Esophagus mucosa (tissue), 1 donor: ENCODE measurements around the gene POU5F1. TPM values are rescaled to one million over a fixed set of nuclear protein-coding genes. Genes with fewer than 3 reads are reported as not detected.

ENCODE experiments used
- total RNA-seq: library from RNA; stranded (reverse); gene quantifications from one replicate; pipeline ENCODE4 v1.2.4, GENCODE V29; 2023
- donor health status: DM: yes; HTN: yes; CAD: no.

POU5F1 gene
- total RNA-seq, 1 donor from 2014 or later, result 0.40 TPM

Other genes with a start within 250 kb of the POU5F1 start
- gene SFTA2, start 238.5 kb downstream of the POU5F1 start, total RNA-seq, result 9.0 TPM
- gene MUCL3, start 229.7 kb downstream of the POU5F1 start, total RNA-seq, result 1.00 TPM
- 721 TPM for gene MUC21, start 187.0 kb downstream of the POU5F1 start, total RNA-seq
- 0.88 TPM for gene MUC22, start 160.2 kb downstream of the POU5F1 start, total RNA-seq
- not detected for gene C6orf15, start 58.1 kb downstream of the POU5F1 start, total RNA-seq
- gene PSORS1C1, start 55.9 kb downstream of the POU5F1 start, total RNA-seq, result 0.20 TPM
- gene CDSN, start 50.2 kb downstream of the POU5F1 start, total RNA-seq, result 0.08 TPM
- gene PSORS1C2, start 31.6 kb downstream of the POU5F1 start, total RNA-seq, result 0.40 TPM
- 11.1 TPM for gene CCHCR1, start 12.9 kb downstream of the POU5F1 start, total RNA-seq
- gene TCF19, start 12.1 kb downstream of the POU5F1 start, total RNA-seq, result 14.8 TPM
- gene HLA-C, start 101.4 kb upstream of the POU5F1 start, total RNA-seq, result 202 TPM
- 105 TPM for gene HLA-B, start 186.5 kb upstream of the POU5F1 start, total RNA-seq
- gene MICA, start 232.9 kb upstream of the POU5F1 start, total RNA-seq, result 11.0 TPM